GM21367 (cell line): ENCODE measurements around the gene ATAD2B.

Experiments used
- ATAC-seq: cut with Tn5 transposase; IDR thresholded peaks from one replicate; pipeline ENCODE4 v1.9.1; 2021; ENCODE audit not compliant: unreplicated experiment

ATAD2B gene

GRCh38 chr2:23705771-23706612 lies 220.9 kb downstream of the ATAD2B start:
- no peak for ATAC-seq

- no peak for ATAC-seq
Measured at GRCh38 chr2:23703583-23704385, 223.1 kb downstream of the ATAD2B start.

- no peak for ATAC-seq
Measured at GRCh38 chr2:23703037-23703582, 223.8 kb downstream of the ATAD2B start.

GRCh38 chr2:23700627-23701026 lies 226.3 kb downstream of the ATAD2B start:
- ATAC-seq, result no peak

GRCh38 chr2:23699580-23699925 lies 227.4 kb downstream of the ATAD2B start:
- no peak for ATAC-seq

GRCh38 chr2:23698721-23699579 lies 228.0 kb downstream of the ATAD2B start:
- ATAC-seq, result no peak
